Nephron (organoid): ENCODE data around the gene CLMP.
"Not testable (repeated sequence)": the region's sequence is repeated elsewhere in the genome, so short reads cannot be mapped to it uniquely, and the experiment has no call there.

Experiments
- H3K27ac Mint-ChIP-seq, 3 experiments: 2 replicates each; pipeline ENCODE4 v1.8.0; 2020; ENCODE audit warnings: mixed read lengths in 3 of 3, mild to moderate bottlenecking in 2 of 3, moderate library complexity in 1 of 3
- H3K27me3 Mint-ChIP-seq: 2 replicates; pipeline ENCODE4 v1.8.0; 2021; ENCODE audit warnings: low read depth, mild to moderate bottlenecking, moderate library complexity, mixed read lengths
- H3K36me3 Mint-ChIP-seq: 2 replicates; pipeline ENCODE4 v1.8.0; 2020; ENCODE audit warnings: low read depth, mixed read lengths
- H3K4me1 Mint-ChIP-seq: 2 replicates; pipeline ENCODE4 v1.8.0; 2020; ENCODE audit warnings: mixed read lengths
- H3K4me3 Mint-ChIP-seq, 3 experiments: 2 replicates each; pipeline ENCODE4 v1.8.0; 2020; ENCODE audit warnings: mild to moderate bottlenecking in 3 of 3, mixed read lengths in 3 of 3, moderate library complexity in 2 of 3
- H3K9me3 Mint-ChIP-seq: 2 replicates; pipeline ENCODE4 v1.8.0; 2020; ENCODE audit warnings: mixed read lengths
- CTCF ChIP-seq, 3 experiments: fragments of 200-600 bp; sonication (generic); IDR thresholded peaks; one replicate each; pipeline ENCODE4 v1.5.0; 2021; ENCODE audit warnings: antibody characterized with exemption in 3 of 3; ENCODE audit not compliant: unreplicated experiment in 3 of 3

The CLMP gene

GRCh38 chr11:123100379-123101085 is 94.5 kb downstream of the CLMP start:
- Mint-ChIP-seq H3K27ac (peak overlapping the region; percentile 27 to 83 (median 79)), H3K36me3 (peaks cover 10% of the 10 kb centered on the region), H3K4me1 (peaks cover 37% of the 10 kb centered on the region)

GRCh38 chr11:123098990-123099389 is 96.1 kb downstream of the CLMP start:
- peaks cover 7% of the 10 kb centered on the region for H3K27me3 Mint-ChIP-seq
- peaks cover 37% of the 10 kb centered on the region for H3K4me1 Mint-ChIP-seq
- H3K27ac Mint-ChIP-seq: peak overlapping the region; percentile 19 to 76 (median 27)
- peaks cover 12% of the 10 kb centered on the region for H3K36me3 Mint-ChIP-seq
- H3K9me3 Mint-ChIP-seq: no peaks in the 10 kb centered on the region
- no peak for TF ChIP-seq CTCF (IDR thresholded peaks at IDR 0.05; ENCODE audit: unreplicated experiment in 3 of 3)
- H3K4me3 Mint-ChIP-seq: no peak overlapping the region

More at GRCh38 chr11:123100379-123101085, 94.5 kb downstream of the CLMP start:
- no peaks in the 10 kb centered on the region for H3K9me3 Mint-ChIP-seq
- H3K27me3 Mint-ChIP-seq: peaks cover 7% of the 10 kb centered on the region
- H3K4me3 Mint-ChIP-seq: no peak overlapping the region
- TF ChIP-seq CTCF (IDR thresholded peaks at IDR 0.05; ENCODE audit: unreplicated experiment in 3 of 3): no peak

GRCh38 chr11:123093739-123094138 is 101.3 kb downstream of the CLMP start:
- TF ChIP-seq CTCF (IDR thresholded peaks at IDR 0.05; ENCODE audit: unreplicated experiment in 3 of 3): no peak
- H3K9me3 Mint-ChIP-seq: no peaks in the 10 kb centered on the region
- H3K27me3 Mint-ChIP-seq: peaks cover 8% of the 10 kb centered on the region
- H3K4me3 Mint-ChIP-seq: no peak overlapping the region
- peaks cover 12% of the 10 kb centered on the region for H3K36me3 Mint-ChIP-seq
- peak overlapping the region in 1 of 3 experiments; percentile 63 for H3K27ac Mint-ChIP-seq
- H3K4me1 Mint-ChIP-seq: peaks cover 13% of the 10 kb centered on the region

GRCh38 chr11:123091506-123091905 is 103.5 kb downstream of the CLMP start:
- no peak for TF ChIP-seq CTCF (IDR thresholded peaks at IDR 0.05; ENCODE audit: unreplicated experiment in 3 of 3)
- no peaks in the 10 kb centered on the region for H3K9me3 Mint-ChIP-seq
- H3K27ac Mint-ChIP-seq: peak overlapping the region; percentile 8 to 74 (median 18)
- peaks cover 4% of the 10 kb centered on the region for H3K27me3 Mint-ChIP-seq
- H3K4me1 Mint-ChIP-seq: peaks cover 14% of the 10 kb centered on the region
- no peak overlapping the region for H3K4me3 Mint-ChIP-seq
- peaks cover 9% of the 10 kb centered on the region for H3K36me3 Mint-ChIP-seq

- H3K27me3 Mint-ChIP-seq, H3K4me3 Mint-ChIP-seq, H3K9me3 Mint-ChIP-seq, H3K27ac Mint-ChIP-seq: not testable (repeated sequence)
- Mint-ChIP-seq H3K36me3 (peaks cover 11% of the 10 kb centered on the region), H3K4me1 (peaks cover 19% of the 10 kb centered on the region)
These were observed 104.9 kb downstream of the CLMP start for GRCh38 chr11:123090168-123090567.

- Mint-ChIP-seq H3K36me3 (peaks cover 21% of the 10 kb centered on the region), H3K4me1 (peaks cover 19% of the 10 kb centered on the region)
- H3K27ac Mint-ChIP-seq, H3K4me3 Mint-ChIP-seq, H3K27me3 Mint-ChIP-seq, H3K9me3 Mint-ChIP-seq: not testable (repeated sequence)
These were observed 106.2 kb downstream of the CLMP start for GRCh38 chr11:123088896-123089295.

GRCh38 chr11:123087657-123088056 is 107.4 kb downstream of the CLMP start:
- not testable (repeated sequence) for H3K27ac Mint-ChIP-seq, H3K27me3 Mint-ChIP-seq

More at GRCh38 chr11:123087657-123088056, 107.4 kb downstream of the CLMP start:
- peaks cover 34% of the 10 kb centered on the region for H3K36me3 Mint-ChIP-seq
- not testable (repeated sequence) for H3K9me3 Mint-ChIP-seq, H3K4me3 Mint-ChIP-seq
- H3K4me1 Mint-ChIP-seq: peaks cover 31% of the 10 kb centered on the region
